ENCODE data around the gene SMCO4. TPM values are rescaled to one million over a fixed set of nuclear protein-coding genes. Genes with fewer than 3 reads are reported as not detected.
"Not testable (repeated sequence)": the region's sequence is repeated elsewhere in the genome, so short reads cannot be mapped to it uniquely, and the experiment has no call there.

Gene SMCO4
- total RNA-seq, 1 experiment from 2014 or later = 18.8 TPM

DNA sequence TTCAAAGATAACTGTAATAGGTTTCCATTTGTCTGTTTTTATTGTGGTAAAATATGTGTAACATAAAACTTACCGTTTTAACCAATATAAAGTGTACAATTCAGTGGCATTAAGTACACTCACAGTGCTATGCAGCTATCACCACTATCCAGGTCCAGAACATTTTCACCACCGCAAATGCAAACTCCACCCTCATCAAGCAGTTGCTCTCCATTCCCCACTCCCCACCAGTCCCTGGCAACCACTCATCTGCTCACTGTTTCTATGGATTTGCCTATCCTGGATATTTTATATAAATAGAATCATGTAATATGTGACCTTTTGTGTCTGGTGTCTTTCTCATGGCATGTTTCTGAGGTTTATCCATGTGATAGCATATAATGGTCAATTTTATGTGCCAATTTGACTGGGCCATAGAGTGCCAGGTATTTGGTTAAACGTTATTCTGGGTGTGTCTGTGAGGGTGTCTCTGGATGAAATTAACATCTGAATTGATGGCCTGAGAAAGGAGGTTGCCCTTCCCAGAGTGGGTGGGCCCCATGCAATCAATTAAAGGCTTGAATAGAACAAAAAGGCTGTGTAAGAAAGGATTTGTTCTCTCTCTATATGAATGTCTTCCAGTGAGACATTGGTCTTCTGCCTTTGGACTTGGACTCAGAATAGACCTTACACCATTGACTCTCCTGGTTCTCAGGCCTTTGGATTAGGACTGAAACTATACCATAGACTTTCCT, 17.2 kb upstream of the SMCO4 start:
- DNase-seq (ENCODE audit: low read depth) = no peak

DNA sequence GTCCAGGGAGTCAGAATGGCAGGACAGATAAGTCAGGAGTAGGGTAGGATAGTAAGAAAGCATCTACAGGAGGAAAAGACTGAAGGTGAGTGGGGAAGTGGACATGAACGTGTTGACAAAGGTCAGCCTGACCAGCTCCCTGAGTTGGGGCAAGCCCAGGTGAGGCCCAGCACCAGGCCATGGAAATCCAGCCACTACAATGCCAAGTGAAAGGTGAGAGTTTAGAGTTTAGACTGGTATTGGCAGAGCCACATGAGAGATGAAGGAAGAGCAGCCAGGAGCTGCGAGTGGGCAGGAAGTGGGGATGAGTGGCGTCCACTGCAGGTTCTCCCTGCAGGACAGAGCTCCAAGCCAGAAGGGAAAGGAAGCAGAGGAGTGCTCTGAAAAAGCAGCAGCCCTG, 16.5 kb upstream of the SMCO4 start:
- no peak for DNase-seq (ENCODE audit: low read depth)

DNA sequence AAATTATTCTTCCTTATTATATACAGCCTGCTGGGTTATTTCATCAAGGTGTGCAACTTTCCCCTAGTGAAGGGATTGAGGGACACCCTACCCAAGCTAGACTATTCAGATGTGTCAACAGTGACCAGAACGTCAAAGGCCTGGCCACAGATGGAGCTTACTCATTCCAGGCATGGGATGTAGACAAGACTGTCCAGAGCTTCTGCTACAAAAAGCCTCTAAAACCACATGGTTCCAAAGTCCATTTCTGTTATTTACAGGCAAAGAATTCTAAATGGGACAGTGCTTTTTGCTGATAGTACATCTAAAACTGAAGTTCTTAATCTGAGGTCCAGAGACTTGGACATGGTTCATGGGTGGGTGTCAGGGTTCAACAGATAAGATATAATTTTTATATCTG, 9.7 kb upstream of the SMCO4 start:
- no peak for DNase-seq (ENCODE audit: low read depth)

DNA sequence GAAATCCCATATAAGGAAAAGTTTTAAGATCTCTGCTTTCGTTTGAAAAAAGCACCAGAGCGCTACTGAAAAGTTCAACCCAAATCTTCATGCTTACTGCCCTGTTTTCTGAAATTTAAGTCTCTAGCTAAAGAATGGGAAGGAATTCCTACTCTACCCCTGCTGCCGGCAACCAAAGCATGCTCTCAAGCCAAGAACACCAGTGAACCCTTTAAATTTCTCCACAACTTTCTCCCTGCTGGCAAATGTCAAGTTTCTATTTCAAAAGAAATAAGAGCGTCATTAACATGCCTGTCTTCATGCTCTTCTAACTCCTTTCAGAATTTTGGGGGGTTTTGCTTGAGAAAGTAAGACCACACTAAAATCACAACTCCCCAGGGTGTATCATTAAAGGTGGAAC, 6.8 kb upstream of the SMCO4 start:
- DNase-seq (ENCODE audit: low read depth) = no peak

DNA sequence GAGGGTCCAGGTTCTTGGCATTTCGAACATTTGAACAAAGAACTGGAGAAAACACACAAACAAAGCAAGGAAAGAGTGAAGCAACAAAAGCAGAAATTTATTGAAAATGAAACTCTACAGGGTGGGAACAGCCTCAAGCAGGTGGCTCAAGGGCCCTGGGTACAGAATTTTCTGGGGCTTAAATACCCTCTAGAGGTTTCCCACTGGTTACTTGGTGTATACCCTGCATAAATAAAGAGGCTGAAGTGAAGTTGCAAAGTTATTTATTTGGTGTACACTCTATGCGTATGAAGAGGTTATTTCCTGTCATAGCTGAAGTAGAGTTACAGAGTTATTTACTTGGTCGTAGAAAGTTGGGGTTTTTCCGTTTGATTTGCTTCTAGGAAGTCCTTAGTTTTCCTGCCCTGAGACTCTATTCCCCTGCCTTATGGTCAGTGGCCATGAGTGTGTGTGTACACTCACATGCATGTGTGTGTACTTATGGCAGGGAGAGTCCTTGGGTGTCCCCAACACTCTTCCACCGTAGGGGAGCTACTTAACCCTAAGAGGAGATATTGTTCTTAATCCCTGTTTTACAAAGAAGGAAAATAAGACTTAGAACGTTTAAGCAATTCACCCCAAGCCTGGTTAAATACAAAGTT, 5.6 kb upstream of the SMCO4 start:
- DNase-seq (ENCODE audit: low read depth) = no peak

DNA sequence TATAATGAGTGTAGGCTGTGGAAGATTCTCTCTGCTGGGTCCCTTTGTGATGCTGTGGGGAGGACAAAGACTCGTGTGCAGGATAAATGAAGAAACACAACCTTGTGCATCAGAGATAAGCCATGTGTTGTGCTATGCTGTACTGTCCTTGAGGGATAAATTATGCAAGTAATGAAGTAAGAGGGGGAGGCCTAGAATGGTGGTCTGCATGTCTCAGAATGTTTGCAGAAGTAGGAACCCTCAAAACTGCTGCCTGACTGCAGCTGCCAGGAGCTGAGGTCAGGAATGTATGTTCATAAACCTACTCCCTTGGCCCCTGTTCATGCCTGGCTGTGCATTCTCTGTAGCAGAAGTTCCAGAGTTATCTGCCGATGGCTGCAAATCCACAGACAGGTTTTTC, 4.6 kb upstream of the SMCO4 start:
- DNase-seq (ENCODE audit: low read depth) = no peak

DNA sequence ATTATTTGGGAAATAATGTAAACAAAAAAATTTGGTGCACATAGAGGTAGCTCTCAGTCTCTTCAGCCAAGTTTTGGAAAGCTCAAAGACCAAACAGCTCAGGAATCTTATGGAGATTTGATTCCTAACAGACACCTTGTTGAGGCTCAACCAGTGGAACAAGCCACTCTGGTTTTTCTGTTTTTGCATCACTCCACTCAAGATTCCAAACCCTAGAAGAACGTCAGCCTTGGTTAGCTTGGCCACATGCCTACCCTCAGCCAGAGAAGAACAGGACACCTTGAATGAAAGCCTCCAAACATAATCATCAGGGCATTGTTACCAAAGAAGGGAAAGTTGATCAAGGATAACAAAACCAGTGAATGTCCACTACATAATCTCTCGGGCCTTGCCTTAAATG, 3.8 kb upstream of the SMCO4 start:
- no peak for DNase-seq (ENCODE audit: low read depth)

DNA sequence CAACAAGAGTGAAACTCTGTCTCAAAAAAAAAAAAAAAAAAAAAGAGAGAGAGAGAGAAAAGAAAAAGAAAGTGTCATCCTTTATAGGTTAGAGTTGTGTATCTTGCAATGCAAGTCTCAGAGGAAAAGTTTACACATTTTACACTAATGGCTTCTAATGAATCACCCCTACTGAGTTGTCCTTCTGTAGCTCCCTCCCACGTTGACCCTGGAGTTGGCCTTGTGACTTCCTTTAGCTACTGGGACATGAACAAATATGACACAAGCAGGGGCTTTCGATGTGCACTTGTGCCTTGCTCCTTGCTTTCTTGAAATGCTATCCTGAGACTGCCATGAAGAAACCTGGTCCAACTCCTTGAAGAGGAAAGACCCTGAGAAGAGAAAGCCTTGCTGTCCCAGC, 2.4 kb upstream of the SMCO4 start:
- DNase-seq (ENCODE audit: low read depth) = no peak

DNA sequence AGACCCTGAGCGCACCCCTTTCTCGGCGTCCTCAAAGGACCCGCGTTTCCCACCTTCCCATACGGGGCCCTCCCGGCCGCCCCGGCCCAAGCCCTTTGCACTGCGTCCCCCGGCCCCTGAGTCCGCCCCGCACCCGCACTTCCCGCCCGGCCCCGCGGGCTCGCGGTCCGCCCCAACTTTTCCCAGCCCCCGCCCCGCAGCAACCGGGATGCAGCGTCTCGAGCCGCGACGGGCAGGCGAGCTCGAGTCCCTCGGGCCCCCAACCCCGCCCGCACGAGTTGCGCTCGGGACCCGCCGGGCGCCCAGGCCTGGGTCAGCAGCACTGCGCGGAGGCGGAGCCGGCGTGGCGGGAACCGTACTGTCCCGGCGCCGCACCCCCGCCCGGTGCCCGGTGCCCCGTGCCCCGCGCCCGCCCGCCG, 371 bp downstream of the SMCO4 start:
- DNase-seq (ENCODE audit: low read depth) = no peak

DNA sequence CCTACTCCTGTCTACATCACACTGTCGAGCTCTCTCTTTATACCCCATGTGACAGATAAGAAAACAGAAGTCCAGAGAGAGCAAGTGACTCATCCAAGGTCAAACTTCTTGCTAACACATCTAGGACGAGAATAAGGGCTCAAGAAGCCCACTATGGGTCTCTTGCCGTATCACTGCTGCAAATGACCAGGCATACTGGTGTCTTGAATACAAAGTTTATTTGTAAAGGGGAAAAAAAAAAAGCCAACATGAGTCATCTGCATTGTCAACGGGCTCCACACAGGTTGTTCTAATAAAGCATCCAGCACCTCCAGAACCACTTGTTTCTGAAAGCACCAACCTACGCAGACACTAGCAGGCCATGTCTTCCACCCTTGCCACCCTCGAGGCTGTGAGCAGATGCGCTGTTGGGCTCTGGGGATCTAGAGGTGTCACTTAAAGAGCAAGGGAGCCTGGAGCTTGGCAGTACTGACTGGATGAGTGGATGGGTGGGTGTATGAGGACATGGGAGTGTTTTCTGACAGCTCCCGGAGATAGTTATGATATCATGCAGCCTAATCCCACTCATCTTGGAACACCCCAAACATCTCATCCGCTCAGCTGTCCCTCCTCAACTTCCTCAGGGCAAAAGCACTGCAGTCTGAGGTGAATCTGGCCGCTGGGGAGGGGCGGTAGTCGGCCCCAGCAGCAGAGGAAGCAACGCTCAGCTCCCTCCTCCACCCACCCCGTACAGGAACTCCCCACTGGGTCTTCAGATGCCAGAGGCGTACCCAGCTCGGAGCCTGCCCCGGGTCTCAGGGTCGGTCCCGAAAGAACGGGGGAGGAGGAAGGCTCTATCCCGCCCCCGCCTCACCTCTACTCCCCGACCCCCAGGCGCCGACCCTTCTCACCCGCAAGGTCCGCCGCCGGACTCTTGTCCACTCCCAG, 1.0 kb downstream of the SMCO4 start:
- peak; percentile 86 for DNase-seq (ENCODE audit: low read depth)

DNA sequence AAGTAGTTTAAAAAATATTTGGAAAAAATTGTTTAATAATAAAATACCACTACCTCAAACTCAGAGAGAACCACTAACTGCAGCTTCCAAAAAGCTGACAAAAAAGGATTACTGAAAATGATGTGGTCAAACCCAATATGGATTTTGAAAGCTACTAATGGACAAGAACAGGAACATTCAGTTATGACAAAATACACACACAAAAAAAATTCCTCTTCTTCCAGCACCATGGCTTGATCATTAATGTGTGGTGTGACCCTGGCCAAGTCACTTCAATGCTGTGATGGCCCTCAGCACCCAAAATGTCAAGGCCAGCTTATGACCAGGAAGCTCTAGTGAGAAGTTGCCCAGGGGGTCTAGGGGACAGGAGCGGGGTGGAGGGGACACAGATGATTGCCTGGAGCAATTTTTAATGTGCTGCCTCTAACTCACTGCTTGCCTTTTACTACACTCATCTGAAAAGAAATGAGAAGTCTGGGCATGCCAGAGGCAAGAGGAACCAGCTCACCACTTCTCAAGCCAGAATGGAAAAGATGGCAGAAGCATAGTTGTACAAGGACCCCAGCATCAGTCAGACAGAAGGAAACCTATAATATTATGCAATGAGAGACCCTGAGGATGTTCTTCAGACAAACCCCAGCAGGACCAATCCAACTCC, 2.2 kb downstream of the SMCO4 start:
- DNase-seq (ENCODE audit: low read depth) = no peak

DNA sequence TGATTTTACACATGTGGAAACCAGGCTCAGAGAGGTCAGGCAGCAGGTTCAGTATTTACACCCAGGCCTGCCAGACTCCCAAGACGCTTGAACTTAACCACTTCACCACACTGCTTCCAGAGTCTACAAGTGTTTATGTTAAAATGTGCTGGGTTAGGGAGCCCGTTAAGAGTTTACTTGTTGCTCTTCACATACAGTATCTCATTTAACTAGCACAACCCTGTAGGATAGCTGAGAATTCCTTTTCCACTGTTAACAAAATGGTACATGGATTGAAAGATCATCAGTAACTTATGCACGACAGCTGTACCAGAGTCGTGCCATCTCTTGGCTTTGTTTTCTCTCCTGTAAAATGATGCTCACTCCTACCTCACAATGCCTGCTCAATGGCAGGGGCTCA, 2.9 kb downstream of the SMCO4 start:
- no peak for DNase-seq (ENCODE audit: low read depth)

DNA sequence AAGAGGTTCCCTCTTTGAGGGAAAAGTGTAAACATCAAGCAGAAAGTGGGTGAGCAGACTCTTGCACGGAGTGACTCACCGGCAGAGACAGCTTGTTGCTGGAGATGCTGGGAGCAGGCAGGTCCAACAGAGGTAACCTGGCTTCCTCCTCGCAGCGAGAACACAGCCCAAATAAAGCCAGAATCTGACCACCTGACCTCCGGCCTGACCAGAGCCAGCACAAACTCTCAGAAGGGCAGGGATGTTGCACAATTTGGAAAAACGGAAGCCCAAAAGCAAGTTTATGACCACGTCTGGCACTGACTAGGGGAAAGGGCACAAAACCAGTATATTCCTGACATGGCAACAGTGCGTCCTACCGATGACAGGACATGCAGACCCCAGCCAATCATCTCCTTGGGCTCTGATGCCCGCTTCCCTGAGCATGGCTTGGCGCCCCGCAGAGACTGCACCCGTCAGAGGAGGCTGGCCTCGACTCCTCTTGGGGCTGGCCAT, 5.4 kb downstream of the SMCO4 start:
- no peak for DNase-seq (ENCODE audit: low read depth)

DNA sequence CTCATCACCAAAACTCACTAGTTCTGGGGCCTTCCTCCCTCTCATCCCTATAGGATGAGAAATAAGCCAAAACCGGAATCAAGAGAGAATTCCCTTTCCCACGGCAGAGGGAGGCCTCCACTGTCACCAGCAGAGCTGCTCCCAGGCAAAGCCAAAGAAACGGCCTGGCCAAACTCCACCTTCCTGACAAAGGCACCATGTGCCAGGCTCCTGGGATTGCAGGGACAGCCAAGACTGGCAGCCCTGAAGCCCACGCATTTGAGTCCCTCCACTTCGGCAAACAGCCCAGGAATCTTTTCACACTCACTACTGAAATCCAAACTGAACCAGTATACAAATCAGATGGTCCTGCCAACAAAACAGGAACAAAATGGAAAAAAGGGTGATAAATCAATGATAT, 6.1 kb downstream of the SMCO4 start:
- DNase-seq (ENCODE audit: low read depth) = no peak

DNA sequence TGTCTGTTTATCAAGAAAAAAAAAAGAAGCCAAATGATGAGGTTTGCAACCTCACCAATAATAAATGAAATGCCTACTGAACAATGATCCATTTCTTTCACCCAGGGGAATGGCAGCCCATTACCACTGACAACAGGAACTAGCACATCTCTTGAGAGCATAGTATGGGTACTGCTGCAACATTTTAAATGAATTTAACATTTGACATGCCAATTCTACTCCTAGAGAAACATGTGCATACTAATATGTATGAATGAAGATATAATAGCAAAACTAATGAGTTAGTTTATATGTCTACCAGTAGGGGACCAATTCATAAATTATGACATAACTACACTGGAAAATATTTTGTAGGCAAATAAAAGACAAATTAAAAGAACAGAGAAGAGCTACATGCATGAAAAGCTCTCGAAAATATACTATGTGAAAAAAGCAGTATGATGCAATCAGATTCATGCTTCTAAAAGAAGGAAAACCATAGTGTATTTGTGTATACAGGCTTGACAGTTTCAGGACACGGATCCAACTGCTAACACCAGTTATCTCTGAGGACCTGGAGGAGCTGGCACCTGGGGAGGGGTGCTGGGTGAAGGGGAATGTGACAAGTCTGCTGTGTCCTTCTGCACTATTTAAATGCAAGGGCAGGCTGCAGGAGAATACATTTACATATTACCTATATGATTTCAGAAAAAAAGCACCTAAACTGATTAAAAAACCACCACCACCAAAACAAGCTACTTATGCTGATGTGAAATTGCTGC, 6.9 kb downstream of the SMCO4 start:
- no peak for DNase-seq (ENCODE audit: low read depth)

DNA sequence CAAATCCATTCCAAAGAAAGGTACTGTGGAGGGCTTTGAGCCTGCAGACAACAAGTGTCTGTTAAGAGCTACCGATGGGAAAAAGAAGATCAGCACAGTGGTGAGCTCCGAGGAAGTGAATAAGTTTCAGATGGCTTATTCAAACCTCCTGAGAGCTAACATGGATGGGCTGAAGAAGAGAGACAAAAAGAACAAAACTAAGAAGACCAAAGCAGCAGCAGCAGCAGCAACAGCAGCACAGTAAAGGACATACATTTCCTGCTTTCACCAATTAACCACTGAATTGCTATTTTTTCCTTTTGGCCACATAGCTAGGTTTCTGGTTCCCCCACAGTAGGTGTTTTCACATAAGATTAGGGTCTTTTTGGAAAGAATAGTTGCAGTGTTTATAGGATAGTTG, 7.6 kb downstream of the SMCO4 start:
- not testable (repeated sequence) for DNase-seq (ENCODE audit: low read depth)

DNA sequence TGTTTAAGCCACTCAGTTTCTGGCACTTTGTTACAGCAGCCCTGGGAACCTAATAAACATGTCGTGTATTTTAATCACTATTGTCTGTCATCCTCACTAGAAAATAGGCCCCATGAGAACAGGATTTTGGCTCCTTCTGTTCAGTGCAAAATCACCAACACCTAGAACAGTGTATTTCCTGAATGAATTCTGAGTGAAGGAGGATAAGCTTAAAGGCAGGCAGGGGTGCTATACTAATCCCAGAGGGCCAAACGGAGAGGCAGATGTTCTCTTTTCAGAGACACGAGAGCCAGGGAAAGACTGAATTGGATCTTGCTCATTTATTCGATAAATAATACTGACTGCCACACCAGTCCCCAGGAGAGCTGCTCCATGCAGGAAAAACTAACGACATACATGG, 10.4 kb downstream of the SMCO4 start:
- no peak for DNase-seq (ENCODE audit: low read depth)

DNA sequence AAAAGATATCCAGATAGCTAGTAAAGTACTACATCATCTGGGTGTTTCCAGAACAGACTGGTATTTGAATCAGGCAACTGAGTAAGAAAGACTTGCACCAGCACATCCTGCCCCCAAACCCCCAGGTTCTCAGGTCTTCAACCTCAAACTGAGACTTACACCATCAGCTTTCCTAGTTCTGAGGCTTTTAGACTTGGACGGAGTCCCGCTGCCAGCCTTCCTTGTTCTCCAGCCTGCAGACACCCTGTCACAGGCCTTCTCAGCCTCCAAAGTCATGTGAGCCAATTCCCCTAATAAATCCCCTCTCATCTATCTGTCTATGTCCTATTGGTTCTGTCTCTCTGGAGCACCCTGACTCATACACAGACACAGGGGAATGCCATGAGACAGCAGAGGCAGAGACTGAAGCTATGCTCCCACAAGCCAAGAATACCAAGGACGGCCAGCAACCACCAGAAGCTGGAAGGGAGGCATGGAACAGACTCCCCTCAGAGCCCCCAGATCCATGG, 10.9 kb downstream of the SMCO4 start:
- peak; percentile 17 for DNase-seq (ENCODE audit: low read depth)

DNA sequence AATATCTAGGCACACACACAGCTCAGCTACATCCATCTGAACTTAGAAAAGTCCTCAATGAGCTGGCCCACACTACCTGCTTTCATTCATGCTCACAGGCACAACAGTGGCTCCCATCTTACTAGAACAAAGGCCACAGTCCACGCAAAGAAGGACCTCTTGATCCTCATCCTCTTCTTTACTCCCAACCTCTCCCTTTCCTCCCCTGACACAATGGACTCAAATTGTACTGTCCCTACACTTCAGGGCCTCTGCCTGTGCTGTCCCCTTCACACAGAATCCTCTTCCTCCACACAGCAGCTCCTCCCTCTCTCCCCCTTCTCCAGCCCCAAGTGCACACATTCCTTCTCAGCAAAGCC, 12.7 kb downstream of the SMCO4 start:
- DNase-seq (ENCODE audit: low read depth) = no peak

DNA sequence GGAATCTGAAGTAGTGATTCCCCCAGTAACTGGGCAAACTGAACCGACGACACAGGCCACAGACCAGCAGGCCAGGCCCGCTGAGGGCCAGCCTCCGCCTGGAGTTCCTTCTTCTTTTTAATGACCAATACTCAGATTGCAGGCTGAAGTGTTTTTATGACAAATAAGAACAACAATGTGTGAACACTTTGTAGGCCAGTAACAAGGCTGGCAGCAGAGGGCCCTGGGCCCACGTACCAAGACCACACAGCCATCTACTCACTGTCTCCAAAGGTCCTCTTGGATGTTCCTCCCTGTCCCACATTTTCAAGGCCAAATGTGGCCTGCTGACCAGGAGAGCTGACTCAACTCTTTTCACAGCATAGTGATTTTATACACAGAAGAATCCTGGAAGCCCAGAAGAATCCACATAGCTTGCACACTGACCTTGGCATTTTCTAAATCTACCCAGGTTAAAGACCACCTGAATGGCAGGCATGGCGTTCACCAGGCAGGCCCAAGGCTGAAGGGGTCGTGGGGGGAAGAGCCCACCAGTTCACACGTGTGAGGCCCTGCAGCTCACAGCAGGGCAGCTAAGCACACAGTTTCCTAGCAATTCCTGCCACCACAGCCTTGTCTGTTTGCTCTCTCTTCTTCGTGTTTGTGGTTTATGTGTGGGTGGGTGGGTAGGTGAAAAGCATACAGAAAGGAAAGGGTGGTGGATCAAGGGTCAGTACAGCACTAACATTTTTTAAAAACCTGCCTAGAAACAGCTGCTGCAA, 13.3 kb downstream of the SMCO4 start:
- DNase-seq (ENCODE audit: low read depth) = no peak

Measured in HT1080 (cell line).